Breast epithelium (tissue), 4 donors: ENCODE measurements around the gene FAM107A. TPM values are rescaled to one million over a fixed set of nuclear protein-coding genes. Genes with fewer than 3 reads are reported as not detected.

Experiments used
- DNase-seq, 2 donors: peaks; one replicate each; pipeline ENCODE4 v3.0.0-alpha.2; 2019; ENCODE audit warnings: low spot score in 2 of 2
- H3K27ac ChIP-seq, 2 donors: fragments of 200-600 bp; sonication (generic) in 1 of 2; one replicate each; pipeline ENCODE4 v1.5.1; 2016 to 2019; ENCODE audit warnings: mild to moderate bottlenecking in 1 of 2
- H3K27me3 ChIP-seq, 2 donors: fragments of 200-600 bp; sonication (generic) in 1 of 2; one replicate each; pipeline versions ENCODE4 v1.5.1 to v1.6.0; 2017 to 2019; ENCODE audit warnings: control low read depth in 1 of 2, mild to moderate bottlenecking in 1 of 2
- H3K36me3 ChIP-seq: fragments of 200-600 bp; one replicate; pipeline ENCODE4 v1.5.1; 2019
- H3K4me1 ChIP-seq, 2 donors: fragments of 200-600 bp; sonication (generic); one replicate each; pipeline ENCODE4 v1.5.1; 2016 to 2019; ENCODE audit warnings: control low read depth in 1 of 2
- H3K4me3 ChIP-seq, 3 donors: fragments of 200-600 bp; sonication (generic); 1 replicate in 2 of 3; 2 replicates in 1 of 3; pipeline ENCODE4 v1.5.1; 2016 to 2019; ENCODE audit warnings: mild to moderate bottlenecking in 3 of 3, moderate library complexity in 2 of 3
- H3K9me3 ChIP-seq, 2 donors: fragments of 200-600 bp; sonication (generic) in 1 of 2; one replicate each; pipeline ENCODE4 v1.5.1; 2016 to 2019; ENCODE audit warnings: control low read depth in 1 of 2
- POLR2A ChIP-seq: fragments of 450-650 bp; IDR thresholded peaks from one replicate; pipeline ENCODE4 v1.6.1; 2016; ENCODE audit warnings: antibody characterized with exemption, mild to moderate bottlenecking, moderate library complexity
- POLR2AphosphoS5 ChIP-seq, 3 donors: sonication (generic); formaldehyde crosslinking; IDR thresholded peaks; one replicate each; pipeline ENCODE4 v1.6.1; 2017; ENCODE audit warnings: antibody characterized with exemption in 3 of 3
- intact Hi-C: fragments of 100-400 bp; cut with DNase I; formaldehyde crosslinking; loops from one replicate; pipeline ENCODE4 v1.15.1; 2023; ENCODE audit warnings: low total_unique reads
- total RNA-seq, 3 donors: library from RNA; depleted of rRNA; stranded (reverse); fragments of >200 nt; gene quantifications; one replicate each; pipeline ENCODE4 v1.1.0, GENCODE V29; 2016
- TF ChIP-seq, protein P1 (sequence below), 3 donors: fragments of 450-650 bp; IDR thresholded peaks; one replicate each; pipeline ENCODE4 v1.5.1; 2016 to 2017; ENCODE audit warnings: antibody characterized with exemption in 3 of 3, mild to moderate bottlenecking in 3 of 3, moderate library complexity in 3 of 3

FAM107A gene
- total RNA-seq, 3 donors from 2014 or later, result 17.7 to 64.5 (median 31.9) TPM

DNA sequence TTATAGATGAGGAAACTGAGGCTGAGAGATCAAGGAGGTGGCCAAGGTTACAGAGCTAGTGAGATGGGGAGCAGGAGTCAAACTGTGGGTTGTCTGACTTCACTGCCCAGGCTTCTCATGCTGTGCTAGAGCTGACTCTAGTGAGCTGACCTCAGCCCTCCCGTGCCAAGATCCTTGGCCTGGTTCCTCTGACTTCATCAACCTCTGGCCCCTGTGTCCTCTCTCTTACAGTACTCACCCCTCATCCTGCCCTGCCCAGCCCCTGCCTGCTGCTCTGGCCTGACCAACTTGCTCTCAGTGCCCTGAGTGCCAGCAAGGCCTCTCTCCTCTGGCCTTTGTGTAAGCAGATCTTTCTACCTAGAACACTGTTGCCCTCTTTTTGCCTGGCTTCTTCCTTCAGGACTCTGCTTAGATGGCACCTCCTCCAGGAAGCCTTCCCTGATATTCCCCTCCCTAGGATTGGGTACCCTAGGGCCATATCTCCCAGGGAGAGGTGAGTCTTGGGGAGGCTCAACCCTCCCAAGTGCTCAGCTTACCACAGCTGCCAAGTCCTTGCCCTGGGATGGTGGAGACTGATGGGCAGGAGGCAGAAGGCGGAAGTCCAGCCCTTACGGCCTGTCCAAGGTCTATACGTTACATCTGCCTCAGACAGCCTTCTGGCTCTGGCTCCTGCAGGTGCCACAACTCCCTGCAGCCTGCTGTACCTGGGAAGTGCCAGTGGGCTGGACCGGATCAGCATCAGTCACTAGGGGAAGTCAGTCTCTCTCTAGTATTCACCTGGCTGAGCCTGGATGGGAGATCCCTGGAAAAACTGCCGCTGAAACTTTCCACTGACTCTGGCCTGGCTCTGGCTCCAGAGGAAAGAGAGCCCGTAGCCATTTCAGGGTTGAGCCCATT, 36.3 kb upstream of the FAM107A start:
- intact Hi-C loops, result no loop called here
- Histone ChIP-seq H3K4me3 (no peak overlapping the region), H3K4me1 (no peaks in the 10 kb centered on the region), H3K36me3 (no peaks in the 10 kb centered on the region), H3K27ac (no peak overlapping the region), H3K27me3 (no peaks in the 10 kb centered on the region), H3K9me3 (no peaks in the 10 kb centered on the region)
- DNase-seq, result no peak
- TF ChIP-seq, protein P1, sequence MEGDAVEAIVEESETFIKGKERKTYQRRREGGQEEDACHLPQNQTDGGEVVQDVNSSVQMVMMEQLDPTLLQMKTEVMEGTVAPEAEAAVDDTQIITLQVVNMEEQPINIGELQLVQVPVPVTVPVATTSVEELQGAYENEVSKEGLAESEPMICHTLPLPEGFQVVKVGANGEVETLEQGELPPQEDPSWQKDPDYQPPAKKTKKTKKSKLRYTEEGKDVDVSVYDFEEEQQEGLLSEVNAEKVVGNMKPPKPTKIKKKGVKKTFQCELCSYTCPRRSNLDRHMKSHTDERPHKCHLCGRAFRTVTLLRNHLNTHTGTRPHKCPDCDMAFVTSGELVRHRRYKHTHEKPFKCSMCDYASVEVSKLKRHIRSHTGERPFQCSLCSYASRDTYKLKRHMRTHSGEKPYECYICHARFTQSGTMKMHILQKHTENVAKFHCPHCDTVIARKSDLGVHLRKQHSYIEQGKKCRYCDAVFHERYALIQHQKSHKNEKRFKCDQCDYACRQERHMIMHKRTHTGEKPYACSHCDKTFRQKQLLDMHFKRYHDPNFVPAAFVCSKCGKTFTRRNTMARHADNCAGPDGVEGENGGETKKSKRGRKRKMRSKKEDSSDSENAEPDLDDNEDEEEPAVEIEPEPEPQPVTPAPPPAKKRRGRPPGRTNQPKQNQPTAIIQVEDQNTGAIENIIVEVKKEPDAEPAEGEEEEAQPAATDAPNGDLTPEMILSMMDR (IDR thresholded peaks at IDR 0.05), result no peak
- TF ChIP-seq POLR2A (no peak), POLR2AphosphoS5 (IDR thresholded peaks at IDR 0.05) (no peak)

DNA sequence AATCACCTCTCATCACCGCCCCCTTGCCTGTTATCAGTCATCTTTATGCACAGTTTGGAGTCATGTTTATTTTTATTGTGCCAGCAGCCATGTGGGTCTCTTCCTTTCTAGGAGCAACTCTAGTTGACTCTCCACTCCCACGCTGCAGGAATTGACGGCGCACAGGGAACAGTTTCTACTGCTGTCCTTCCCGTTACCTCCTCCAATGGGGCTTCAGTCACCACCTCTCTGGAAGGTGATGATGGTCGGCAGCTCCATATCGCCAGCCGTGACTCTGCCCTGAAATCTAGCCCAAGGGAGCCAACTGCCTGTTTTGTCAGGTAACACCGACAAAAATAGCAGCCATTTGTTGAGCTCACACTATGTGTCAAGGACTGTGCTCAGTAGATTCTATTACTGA, 35.6 kb upstream of the FAM107A start:
- no peak for DNase-seq
- no peaks in the 10 kb centered on the region for H3K27me3 ChIP-seq
- H3K9me3 ChIP-seq, result no peaks in the 10 kb centered on the region
- H3K27ac ChIP-seq, result no peak overlapping the region
- intact Hi-C loops, result no loop called here
- no peaks in the 10 kb centered on the region for H3K36me3 ChIP-seq
- no peaks in the 10 kb centered on the region for H3K4me1 ChIP-seq
- TF ChIP-seq, protein P1 (IDR thresholded peaks at IDR 0.05), result no peak
- TF ChIP-seq POLR2A (no peak), POLR2AphosphoS5 (IDR thresholded peaks at IDR 0.05) (no peak)
- no peak overlapping the region for H3K4me3 ChIP-seq

DNA sequence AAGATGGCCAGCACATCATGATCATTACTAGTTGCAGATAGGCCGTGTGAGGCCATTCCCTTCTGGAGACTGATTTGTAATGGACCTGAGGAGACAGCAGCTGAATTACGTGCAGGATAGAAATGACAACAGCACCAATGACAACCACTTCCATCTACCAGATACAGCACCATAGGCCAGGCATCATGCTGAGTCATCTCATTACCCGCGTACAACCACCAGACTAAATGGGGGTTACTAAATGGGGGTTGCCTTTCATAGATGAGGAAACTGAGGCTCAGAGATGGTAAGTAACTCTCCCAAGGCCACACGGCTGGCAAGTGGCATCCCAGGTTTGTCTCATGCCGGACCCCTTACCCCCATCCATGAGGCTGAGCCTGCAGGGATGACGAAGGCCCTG, 32.8 kb upstream of the FAM107A start:
- DNase-seq, result no peak
- H3K27me3 ChIP-seq, result no peaks in the 10 kb centered on the region
- intact Hi-C loops, result no loop called here

DNA sequence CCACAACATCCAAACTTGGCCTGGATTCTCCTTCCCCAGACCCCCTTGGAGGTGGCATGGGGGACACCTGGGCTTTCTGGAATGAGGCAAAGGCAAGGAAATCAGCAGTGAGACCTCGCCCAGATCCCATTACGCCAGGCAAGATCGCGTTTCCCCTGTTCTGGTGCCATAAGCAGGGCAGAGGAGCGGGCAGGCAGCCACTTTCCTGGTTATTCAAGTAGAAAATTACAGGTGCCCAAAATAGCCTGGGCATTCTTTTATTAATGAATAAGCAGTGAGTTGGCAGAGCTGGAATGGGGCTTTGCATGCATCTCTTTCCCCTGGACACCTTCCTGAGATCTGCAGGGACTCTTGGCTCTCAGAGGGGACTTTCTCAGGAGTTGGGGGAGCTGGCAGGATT, 31.5 kb upstream of the FAM107A start:
- H3K27ac ChIP-seq, result peak overlapping the region; percentile 50 to 77
- DNase-seq, result peak in 1 of 2 donors; percentile 77
- intact Hi-C loops, result no loop called here
- H3K27me3 ChIP-seq, result no peaks in the 10 kb centered on the region
- no peaks in the 10 kb centered on the region for H3K36me3 ChIP-seq
- TF ChIP-seq POLR2A (no peak), POLR2AphosphoS5 (IDR thresholded peaks at IDR 0.05) (no peak)
- TF ChIP-seq, protein P1 (IDR thresholded peaks at IDR 0.05), result no peak
- H3K4me1 ChIP-seq, result no peaks in the 10 kb centered on the region
- no peak overlapping the region for H3K4me3 ChIP-seq
- H3K9me3 ChIP-seq, result peaks cover 7 to 9% of the 10 kb centered on the region in 2 donors

More for the DNA sequence above, 32.8 kb upstream of the FAM107A start:
- Histone ChIP-seq H3K27ac (peak overlapping the region in 1 of 2 donors; percentile 64), H3K4me1 (no peaks in the 10 kb centered on the region), H3K9me3 (peaks cover 0 to 2% of the 10 kb centered on the region in 2 donors), H3K4me3 (no peak overlapping the region), H3K36me3 (no peaks in the 10 kb centered on the region)
- no peak for TF ChIP-seq POLR2A
- no peak for TF ChIP-seq POLR2AphosphoS5 (IDR thresholded peaks at IDR 0.05)
- TF ChIP-seq, protein P1 (IDR thresholded peaks at IDR 0.05), result no peak

DNA sequence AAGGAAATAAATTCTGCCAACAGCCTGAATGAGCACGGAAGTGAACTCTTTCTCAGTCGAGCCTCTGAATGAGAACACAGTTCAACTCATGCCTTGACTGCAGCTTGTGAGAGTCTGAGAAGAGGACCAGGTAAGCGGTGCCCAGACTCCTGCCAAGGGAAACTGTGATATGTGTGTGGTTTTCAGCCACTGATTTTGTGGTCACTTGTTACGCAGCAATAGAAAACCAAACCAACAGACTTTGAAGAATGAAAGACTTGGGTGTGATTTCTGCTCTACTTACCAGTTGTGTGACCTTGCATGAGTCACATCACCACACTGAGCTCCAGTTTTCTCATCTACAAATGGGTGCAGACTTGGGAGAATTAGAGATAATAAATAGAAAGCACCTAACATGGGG, 30.6 kb upstream of the FAM107A start:
- H3K27me3 ChIP-seq, result no peaks in the 10 kb centered on the region
- H3K36me3 ChIP-seq, result no peaks in the 10 kb centered on the region
- intact Hi-C loops, result no loop called here
- DNase-seq, result no peak
- H3K9me3 ChIP-seq, result peaks cover 7 to 9% of the 10 kb centered on the region in 2 donors
- TF ChIP-seq POLR2A, result no peak
- TF ChIP-seq POLR2AphosphoS5 (IDR thresholded peaks at IDR 0.05), result no peak
- TF ChIP-seq, protein P1 (IDR thresholded peaks at IDR 0.05), result no peak
- H3K4me3 ChIP-seq, result no peak overlapping the region
- no peaks in the 10 kb centered on the region for H3K4me1 ChIP-seq
- H3K27ac ChIP-seq, result peak overlapping the region in 1 of 2 donors; percentile 77
